Subcutaneous abdominal adipose tissue (tissue), 5 donors: ENCODE results near the gene ETF1.

ENCODE experiments used
- H3K27ac ChIP-seq: one replicate; pipeline ENCODE4 v1.7.0; 2013; ENCODE audit warnings: low read depth, mild to moderate bottlenecking, inconsistent platforms, low read length, moderate library complexity
- H3K27me3 ChIP-seq, 5 donors: one replicate each; pipeline ENCODE4 v1.7.0; 2013; ENCODE audit warnings: low read length in 5 of 5, inconsistent platforms in 1 of 5; ENCODE audit not compliant: control insufficient read depth in 5 of 5, insufficient read depth in 4 of 5
- H3K36me3 ChIP-seq, 5 donors: one replicate each; pipeline ENCODE4 v1.7.0; 2013; ENCODE audit warnings: low read length in 5 of 5; ENCODE audit not compliant: control insufficient read depth in 5 of 5, insufficient read depth in 5 of 5
- H3K4me1 ChIP-seq, 5 donors: one replicate each; pipeline ENCODE4 v1.7.0; 2013; ENCODE audit warnings: low read length in 5 of 5, mild to moderate bottlenecking in 3 of 5, moderate library complexity in 1 of 5; ENCODE audit not compliant: control insufficient read depth in 5 of 5, insufficient read depth in 5 of 5
- H3K4me3 ChIP-seq, 5 donors: one replicate each; pipeline ENCODE4 v1.7.0; 2013; ENCODE audit warnings: low read length in 5 of 5, low read depth in 1 of 5
- H3K9ac ChIP-seq, 5 donors: one replicate each; pipeline ENCODE4 v1.7.0; 2013; ENCODE audit warnings: low read length in 5 of 5, mild to moderate bottlenecking in 4 of 5, moderate library complexity in 3 of 5
- H3K9me3 ChIP-seq, 5 donors: one replicate each; pipeline ENCODE4 v1.7.0; 2013; ENCODE audit warnings: low read length in 5 of 5; ENCODE audit not compliant: control insufficient read depth in 5 of 5
- donor health status: healthy.
- donor health status: healthy.
- donor health status: healthy.
- donor health status: healthy.
- donor health status: healthy.

ETF1 gene

GRCh38 chr5:138544181-138545134 lies 1.4 kb upstream of the ETF1 start:
- H3K36me3 ChIP-seq = no peaks in the 10 kb centered on the region
- peak overlapping the region; percentile 97 to 99 (median 98) for H3K9ac ChIP-seq
- H3K27me3 ChIP-seq = no peaks in the 10 kb centered on the region
- H3K4me1 ChIP-seq = peaks cover 10 to 65% (median 59%) of the 10 kb centered on the region in 5 donors
- peak overlapping the region; percentile 88 to 98 (median 94) for H3K4me3 ChIP-seq
- H3K9me3 ChIP-seq = no peaks in the 10 kb centered on the region
- peak overlapping the region; percentile 99 for H3K27ac ChIP-seq

- peak overlapping the region; percentile 99 for H3K27ac ChIP-seq
- no peaks in the 10 kb centered on the region for H3K27me3 ChIP-seq
- H3K36me3 ChIP-seq = no peaks in the 10 kb centered on the region
- H3K4me3 ChIP-seq = peak overlapping the region; percentile 88 to 98 (median 94)
- H3K9ac ChIP-seq = peak overlapping the region; percentile 97 to 99 (median 98)
- H3K9me3 ChIP-seq = no peaks in the 10 kb centered on the region
- peaks cover 10 to 71% (median 65%) of the 10 kb centered on the region in 5 donors for H3K4me1 ChIP-seq
Observed at GRCh38 chr5:138543730-138544104, 681 bp upstream of the ETF1 start.

DNA sequence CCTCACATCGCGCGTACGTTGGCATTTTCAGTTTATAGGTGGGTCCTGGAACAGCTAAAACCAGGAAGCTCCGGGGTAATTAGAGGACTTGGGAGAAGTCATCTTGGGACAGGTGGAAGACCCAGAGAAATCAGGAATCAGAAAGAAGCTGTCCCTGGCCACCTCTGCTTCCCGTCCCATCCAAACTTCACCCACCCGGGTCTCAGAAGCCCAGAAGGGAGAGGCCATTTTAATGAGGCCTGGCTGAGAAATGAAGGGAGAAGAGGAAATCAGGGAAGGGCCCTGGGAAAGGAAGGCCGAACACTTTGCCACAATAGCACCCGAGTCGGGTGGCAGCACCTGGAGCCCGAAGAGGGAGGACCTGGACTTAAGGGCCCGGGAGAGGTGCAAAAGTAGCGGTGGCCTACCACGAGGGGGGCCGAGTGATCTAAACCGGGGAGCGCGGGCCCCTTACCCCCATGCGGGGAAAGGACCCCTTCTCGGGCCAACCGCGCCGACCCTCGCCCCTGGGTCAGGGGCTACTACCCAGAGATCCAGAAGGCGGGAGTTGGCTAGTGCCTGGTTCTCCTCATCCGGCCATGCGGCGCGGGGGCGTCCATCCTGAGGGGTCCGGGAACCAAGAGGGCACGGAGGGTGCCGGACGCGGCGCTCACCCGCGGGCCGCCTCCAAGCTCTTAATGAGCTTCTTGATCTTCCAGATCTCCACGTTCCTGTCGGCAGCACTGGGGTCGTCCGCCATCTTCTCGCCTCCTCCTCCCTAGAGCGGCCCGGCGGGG lies 668 bp downstream of the ETF1 start:
- H3K9ac ChIP-seq = peak overlapping the region; percentile 93 to 100 (median 98)
- no peaks in the 10 kb centered on the region for H3K9me3 ChIP-seq
- H3K36me3 ChIP-seq = no peaks in the 10 kb centered on the region
- no peaks in the 10 kb centered on the region for H3K27me3 ChIP-seq
- H3K4me1 ChIP-seq = peaks cover 10 to 61% (median 56%) of the 10 kb centered on the region in 5 donors
- peak overlapping the region; percentile 88 to 98 (median 93) for H3K4me3 ChIP-seq
- H3K27ac ChIP-seq = peak overlapping the region; percentile 99

DNA sequence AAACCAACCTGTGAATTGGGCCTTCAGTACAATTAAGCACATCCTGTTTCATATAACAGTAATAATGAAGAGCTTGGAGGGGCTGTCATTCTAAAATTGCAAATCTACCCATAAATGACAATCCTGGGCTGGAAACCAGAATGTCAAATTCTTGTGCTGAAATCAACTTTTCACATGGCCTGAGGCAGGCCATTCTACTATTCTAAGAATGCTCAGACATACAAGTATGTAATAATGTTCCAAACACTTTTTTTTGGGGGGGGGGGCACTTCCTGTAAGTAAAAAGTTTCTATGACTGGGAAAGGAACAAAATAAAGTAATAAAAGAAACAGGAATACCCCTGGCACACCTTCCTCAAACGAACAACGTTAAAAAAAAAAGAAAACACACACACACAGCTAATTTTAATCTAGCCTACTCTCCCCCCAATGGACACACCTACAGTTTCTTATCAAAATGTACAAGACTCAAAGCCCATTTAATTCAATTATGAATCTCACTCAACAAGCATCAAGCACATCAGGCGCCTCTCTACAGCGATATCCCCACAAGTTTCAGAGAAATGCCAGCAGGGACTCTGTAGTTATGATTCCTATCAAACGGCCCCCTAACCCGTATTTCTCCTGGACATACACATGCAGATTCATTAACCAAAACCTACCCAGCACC lies 1.4 kb downstream of the ETF1 start:
- no peaks in the 10 kb centered on the region for H3K36me3 ChIP-seq
- H3K9ac ChIP-seq = peak overlapping the region; percentile 93 to 100 (median 98)
- H3K27me3 ChIP-seq = no peaks in the 10 kb centered on the region
- H3K27ac ChIP-seq = peak overlapping the region; percentile 99
- H3K9me3 ChIP-seq = no peaks in the 10 kb centered on the region
- peak overlapping the region; percentile 88 to 98 (median 93) for H3K4me3 ChIP-seq
- peaks cover 10 to 68% (median 59%) of the 10 kb centered on the region in 5 donors for H3K4me1 ChIP-seq

GRCh38 chr5:138539791-138540190 lies 3.2 kb downstream of the ETF1 start:
- no peak overlapping the region for H3K9ac ChIP-seq
- H3K4me1 ChIP-seq = peaks cover 9 to 57% (median 51%) of the 10 kb centered on the region in 5 donors
- no peak overlapping the region for H3K4me3 ChIP-seq
- H3K36me3 ChIP-seq = peaks cover 0 to 6% (median 2%) of the 10 kb centered on the region in 5 donors
- H3K9me3 ChIP-seq = no peaks in the 10 kb centered on the region
- peak overlapping the region; percentile 99 for H3K27ac ChIP-seq
- no peaks in the 10 kb centered on the region for H3K27me3 ChIP-seq

DNA sequence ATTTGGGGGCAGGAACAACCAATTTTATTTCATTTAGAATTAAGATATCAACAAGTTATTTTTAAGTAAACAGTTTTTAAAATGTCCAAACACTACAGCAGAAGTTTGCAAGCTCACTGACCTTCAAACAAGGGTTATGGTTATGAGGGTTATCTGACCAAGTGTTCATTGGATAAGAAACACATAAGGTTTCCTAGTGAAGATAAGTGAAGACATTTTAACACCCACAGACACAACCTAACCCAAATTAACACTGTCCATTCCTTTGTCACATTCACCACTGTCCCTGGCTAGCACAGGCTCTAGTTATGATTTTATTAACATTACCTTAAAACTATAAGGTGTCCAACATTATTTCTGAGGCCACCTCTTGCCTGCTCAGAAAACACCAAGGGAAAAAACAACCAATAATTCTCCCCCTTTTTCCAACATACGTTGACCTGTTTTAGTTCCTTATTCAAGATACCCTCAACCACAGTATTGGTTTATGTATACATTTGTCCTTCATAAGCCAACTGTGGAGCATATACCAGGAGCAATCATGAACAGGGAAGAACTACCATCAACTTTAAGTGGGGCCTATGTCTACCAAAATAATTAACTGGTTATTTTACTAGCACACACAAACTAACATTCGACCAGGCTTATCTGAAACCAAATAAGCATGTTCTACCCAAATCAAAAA lies 4.0 kb downstream of the ETF1 start:
- Histone ChIP-seq H3K27me3 (no peaks in the 10 kb centered on the region), H3K36me3 (peaks cover 0 to 6% (median 2%) of the 10 kb centered on the region in 5 donors), H3K4me1 (peaks cover 5 to 57% (median 51%) of the 10 kb centered on the region in 5 donors), H3K9ac (no peak overlapping the region), H3K9me3 (no peaks in the 10 kb centered on the region), H3K4me3 (no peak overlapping the region), H3K27ac (no peak overlapping the region)

- Histone ChIP-seq H3K27ac (peak overlapping the region; percentile 39), H3K4me3 (no peak overlapping the region), H3K4me1 (peaks cover 6 to 65% (median 51%) of the 10 kb centered on the region in 5 donors), H3K27me3 (no peaks in the 10 kb centered on the region), H3K9ac (no peak overlapping the region), H3K36me3 (peaks cover 0 to 8% (median 5%) of the 10 kb centered on the region in 5 donors), H3K9me3 (no peaks in the 10 kb centered on the region)
Observed at GRCh38 chr5:138536665-138537315, 6.2 kb downstream of the ETF1 start.

DNA sequence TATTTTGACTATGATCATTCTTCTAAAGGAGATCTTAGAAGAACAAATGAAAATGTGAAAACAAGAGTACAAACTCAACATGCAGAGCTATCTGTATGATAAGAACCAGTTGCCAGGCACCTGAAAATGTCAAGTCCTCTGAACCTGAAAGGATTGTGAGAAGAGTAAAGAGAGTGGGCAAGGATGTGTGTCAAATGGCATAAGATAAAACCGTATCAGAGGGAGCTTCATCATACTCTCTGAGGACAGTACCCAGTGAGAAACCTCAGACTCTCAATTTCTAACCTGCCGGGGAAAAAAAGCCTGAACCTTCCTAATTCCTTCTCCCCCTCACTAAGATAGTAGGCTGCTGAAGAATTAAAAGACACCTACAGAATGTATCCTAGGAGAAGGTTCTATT lies 6.8 kb downstream of the ETF1 start:
- no peak overlapping the region for H3K4me3 ChIP-seq
- H3K9me3 ChIP-seq = no peaks in the 10 kb centered on the region
- peaks cover 6 to 59% (median 45%) of the 10 kb centered on the region in 5 donors for H3K4me1 ChIP-seq
- peaks cover 0 to 8% (median 5%) of the 10 kb centered on the region in 5 donors for H3K36me3 ChIP-seq
- peak overlapping the region; percentile 39 for H3K27ac ChIP-seq
- no peak overlapping the region for H3K9ac ChIP-seq
- H3K27me3 ChIP-seq = no peaks in the 10 kb centered on the region
